ENCODE measurements around the gene RSU1.

RSU1 gene

GRCh38 chr10:16728266-16728665 lies 89.0 kb downstream of the RSU1 start:
- TF ChIP-seq GLIS3 (CRISPR knock-in tag; IDR thresholded peaks at IDR 0.05) (no peak), CSDC2 (CRISPR knock-in tag; IDR thresholded peaks at IDR 0.05) (no peak), POU6F1 (CRISPR knock-in tag; IDR thresholded peaks at IDR 0.05; ENCODE audit: borderline replicate concordance, low read depth) (no peak), ZC3H10 (CRISPR knock-in tag; IDR thresholded peaks at IDR 0.05) (no peak), BACH2 (CRISPR knock-in tag; IDR thresholded peaks at IDR 0.05; ENCODE audit: borderline replicate concordance) (no peak)
- no peak for ATAC-seq

GRCh38 chr10:16727666-16728065 lies 89.6 kb downstream of the RSU1 start:
- ATAC-seq = no peak
- TF ChIP-seq BACH2 (CRISPR knock-in tag; IDR thresholded peaks at IDR 0.05; ENCODE audit: borderline replicate concordance) = no peak
- TF ChIP-seq SNAI2 (CRISPR knock-in tag; IDR thresholded peaks at IDR 0.05) = no peak
- TF ChIP-seq TSHZ2 (CRISPR knock-in tag; IDR thresholded peaks at IDR 0.05) = no peak
- no peak for TF ChIP-seq ZNF70 (CRISPR knock-in tag; IDR thresholded peaks at IDR 0.05)
- no peak for TF ChIP-seq ZFP3 (CRISPR knock-in tag; IDR thresholded peaks at IDR 0.05)
- no peak for TF ChIP-seq GLIS3 (CRISPR knock-in tag; IDR thresholded peaks at IDR 0.05)
- TF ChIP-seq ARNTL (CRISPR knock-in tag; IDR thresholded peaks at IDR 0.05; ENCODE audit: borderline replicate concordance, low read depth) = no peak
- no peak for TF ChIP-seq RARB (CRISPR knock-in tag; IDR thresholded peaks at IDR 0.05)
- no peak for TF ChIP-seq CSDC2 (CRISPR knock-in tag; IDR thresholded peaks at IDR 0.05)
- no peak for TF ChIP-seq ZNF565 (CRISPR knock-in tag; conservative IDR thresholded peaks at IDR 0.05; ENCODE audit: low read depth)
- no peak for TF ChIP-seq TCF4 (CRISPR knock-in tag; IDR thresholded peaks at IDR 0.05; ENCODE audit: borderline replicate concordance)
- no peak for TF ChIP-seq CREB5 (CRISPR knock-in tag; IDR thresholded peaks at IDR 0.05; ENCODE audit: low read depth)

GRCh38 chr10:16724509-16724908 lies 92.7 kb downstream of the RSU1 start:
- no peak for TF ChIP-seq CSDC2 (CRISPR knock-in tag; IDR thresholded peaks at IDR 0.05)
- no peak for TF ChIP-seq ZFP30 (CRISPR knock-in tag; IDR thresholded peaks at IDR 0.05)
- no peak for ATAC-seq

- ATAC-seq = no peak
- TF ChIP-seq ISL1 (CRISPR knock-in tag; IDR thresholded peaks at IDR 0.05) = no peak
- no peak for TF ChIP-seq ESRRG (CRISPR knock-in tag; IDR thresholded peaks at IDR 0.05)
- TF ChIP-seq RARB (CRISPR knock-in tag; IDR thresholded peaks at IDR 0.05) = no peak
- TF ChIP-seq CREB5 (CRISPR knock-in tag; IDR thresholded peaks at IDR 0.05; ENCODE audit: low read depth) = no peak
- no peak for TF ChIP-seq ZFP30 (CRISPR knock-in tag; IDR thresholded peaks at IDR 0.05)
- TF ChIP-seq TCF4 (CRISPR knock-in tag; IDR thresholded peaks at IDR 0.05; ENCODE audit: borderline replicate concordance) = no peak
- no peak for TF ChIP-seq ARNTL (CRISPR knock-in tag; IDR thresholded peaks at IDR 0.05; ENCODE audit: borderline replicate concordance, low read depth)
- TF ChIP-seq SNAI2 (CRISPR knock-in tag; IDR thresholded peaks at IDR 0.05) = no peak
- no peak for TF ChIP-seq OSR1 (CRISPR knock-in tag; IDR thresholded peaks at IDR 0.05)
- TF ChIP-seq ZNF70 (CRISPR knock-in tag; IDR thresholded peaks at IDR 0.05) = no peak
- TF ChIP-seq POU6F1 (CRISPR knock-in tag; IDR thresholded peaks at IDR 0.05; ENCODE audit: borderline replicate concordance, low read depth) = no peak
Observed at GRCh38 chr10:16720812-16721211, 96.4 kb downstream of the RSU1 start.
